ENCODE measurements around the gene GALNTL6.

DNA sequence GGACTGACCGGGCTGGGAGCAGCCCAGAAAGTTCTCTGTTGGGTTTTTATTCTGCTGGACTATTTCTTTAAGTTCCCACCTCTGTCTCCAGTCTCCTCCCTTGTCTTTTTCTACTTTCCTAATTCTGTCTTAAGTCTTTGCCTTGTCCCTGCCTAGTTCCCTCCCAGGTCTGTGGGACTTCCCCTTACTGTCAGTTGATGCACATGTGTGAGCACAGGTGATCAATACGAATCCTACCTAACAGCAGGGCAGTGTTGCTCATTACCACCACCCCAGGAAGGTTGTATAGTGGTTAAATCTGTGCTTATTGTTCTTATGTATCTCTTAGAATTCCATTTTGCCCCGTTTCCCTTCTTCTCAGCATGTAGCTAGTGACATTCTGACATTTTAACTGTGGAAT is 62.1 kb downstream of the GALNTL6 start:
- TF ChIP-seq, protein P1, sequence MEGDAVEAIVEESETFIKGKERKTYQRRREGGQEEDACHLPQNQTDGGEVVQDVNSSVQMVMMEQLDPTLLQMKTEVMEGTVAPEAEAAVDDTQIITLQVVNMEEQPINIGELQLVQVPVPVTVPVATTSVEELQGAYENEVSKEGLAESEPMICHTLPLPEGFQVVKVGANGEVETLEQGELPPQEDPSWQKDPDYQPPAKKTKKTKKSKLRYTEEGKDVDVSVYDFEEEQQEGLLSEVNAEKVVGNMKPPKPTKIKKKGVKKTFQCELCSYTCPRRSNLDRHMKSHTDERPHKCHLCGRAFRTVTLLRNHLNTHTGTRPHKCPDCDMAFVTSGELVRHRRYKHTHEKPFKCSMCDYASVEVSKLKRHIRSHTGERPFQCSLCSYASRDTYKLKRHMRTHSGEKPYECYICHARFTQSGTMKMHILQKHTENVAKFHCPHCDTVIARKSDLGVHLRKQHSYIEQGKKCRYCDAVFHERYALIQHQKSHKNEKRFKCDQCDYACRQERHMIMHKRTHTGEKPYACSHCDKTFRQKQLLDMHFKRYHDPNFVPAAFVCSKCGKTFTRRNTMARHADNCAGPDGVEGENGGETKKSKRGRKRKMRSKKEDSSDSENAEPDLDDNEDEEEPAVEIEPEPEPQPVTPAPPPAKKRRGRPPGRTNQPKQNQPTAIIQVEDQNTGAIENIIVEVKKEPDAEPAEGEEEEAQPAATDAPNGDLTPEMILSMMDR (conservative IDR thresholded peaks at IDR 0.05; ENCODE audit: low read length) = no peak
- TF ChIP-seq EZH2phosphoT487 (IDR thresholded peaks at IDR 0.05; ENCODE audit: borderline replicate concordance) = no peak
